Naive thymus-derived CD4-positive, alpha-beta T cell (primary cell): Measurements from ENCODE around the gene BRSK1. TPM values are rescaled to one million over a fixed set of nuclear protein-coding genes. Genes with fewer than 3 reads are reported as not detected.

Experiments used
- ATAC-seq: fragments of 150-1000 bp; cut with Tn5 transposase; 2 replicates; pipeline ENCODE4 v1.10.0; 2021; ENCODE audit warnings: mild to moderate bottlenecking, moderate library complexity
- CTCF ChIA-PET: fragments of 350-600 bp; sonication (Branson Sonifier 250); formaldehyde crosslinking; loops from one replicate; lab custom pipeline; 2021; ENCODE audit warnings: antibody characterized with exemption; lab: Charles Lee
- POLR2A ChIA-PET: fragments of 350-600 bp; sonication (Branson Sonifier 250); formaldehyde crosslinking; loops from one replicate; lab custom pipeline; 2021; ENCODE audit warnings: antibody characterized with exemption, inconsistent platforms; lab: Charles Lee
- DNase-seq, 9 donors: peaks; one replicate each; pipeline versions ENCODE4 v3.0.0 to v3.0.0-alpha.2; 2020 to 2022; ENCODE audit warnings: mixed read lengths in 1 of 9
- H3K27ac ChIP-seq: one replicate; pipeline ENCODE4 v1.7.0; 2013; ENCODE audit warnings: mild to moderate bottlenecking, low read depth, low read length, moderate library complexity
- H3K27me3 ChIP-seq, 2 donors: one replicate each; pipeline ENCODE4 v1.7.0; 2013; ENCODE audit warnings: low read length in 2 of 2, mild to moderate bottlenecking in 2 of 2, moderate library complexity in 2 of 2; ENCODE audit not compliant: control insufficient read depth in 2 of 2, insufficient read depth in 2 of 2
- H3K36me3 ChIP-seq, 3 experiments: 1 replicate in 2 of 3; 2 replicates in 1 of 3; pipeline ENCODE4 v1.7.0; 2013; ENCODE audit warnings: low read length in 3 of 3, mild to moderate bottlenecking in 3 of 3, moderate library complexity in 1 of 3; ENCODE audit not compliant: insufficient read depth in 3 of 3, control insufficient read depth in 2 of 3
- H3K4me1 ChIP-seq, 2 donors: one replicate each; pipeline ENCODE4 v1.7.0; 2013; ENCODE audit warnings: low read length in 2 of 2, mild to moderate bottlenecking in 2 of 2, moderate library complexity in 1 of 2; ENCODE audit not compliant: control insufficient read depth in 2 of 2, insufficient read depth in 2 of 2
- H3K4me3 ChIP-seq: 2 replicates; pipeline ENCODE4 v1.7.0; 2013; ENCODE audit warnings: mild to moderate bottlenecking, low read length
- H3K9me3 ChIP-seq, 3 experiments: 1 replicate in 2 of 3; 2 replicates in 1 of 3; pipeline ENCODE4 v1.7.0; 2013; ENCODE audit warnings: low read length in 3 of 3; ENCODE audit not compliant: control insufficient read depth in 2 of 3
- H3K27ac Mint-ChIP-seq, 9 donors: one replicate each; pipeline ENCODE4 v1.8.0; 2020 to 2022; ENCODE audit warnings: mixed read lengths in 9 of 9, mild to moderate bottlenecking in 8 of 9, moderate library complexity in 5 of 9, inconsistent platforms in 2 of 9
- H3K27me3 Mint-ChIP-seq, 5 donors: one replicate each; pipeline ENCODE4 v1.8.0; 2021 to 2022; ENCODE audit warnings: mixed read lengths in 5 of 5, mild to moderate bottlenecking in 1 of 5
- H3K36me3 Mint-ChIP-seq, 5 donors: one replicate each; pipeline ENCODE4 v1.8.0; 2020 to 2022; ENCODE audit warnings: mixed read lengths in 5 of 5, mild to moderate bottlenecking in 3 of 5, inconsistent platforms in 1 of 5
- H3K4me1 Mint-ChIP-seq, 7 donors: one replicate each; pipeline ENCODE4 v1.8.0; 2020 to 2022; ENCODE audit warnings: mixed read lengths in 7 of 7, mild to moderate bottlenecking in 3 of 7, inconsistent platforms in 1 of 7
- H3K4me3 Mint-ChIP-seq, 10 donors: one replicate each; pipeline ENCODE4 v1.8.0; 2020 to 2022; ENCODE audit warnings: mild to moderate bottlenecking in 10 of 10, mixed read lengths in 10 of 10, moderate library complexity in 6 of 10, inconsistent platforms in 2 of 10
- H3K9me3 Mint-ChIP-seq, 11 donors: one replicate each; pipeline ENCODE4 v1.8.0; 2020 to 2022; ENCODE audit warnings: mixed read lengths in 11 of 11, mild to moderate bottlenecking in 4 of 11, inconsistent platforms in 1 of 11, moderate library complexity in 1 of 11
- intact Hi-C, 2 donors: fragments of 100-400 bp; cut with micrococcal nuclease; formaldehyde crosslinking; loops; one replicate each; pipeline ENCODE4 v1.15.1; 2023
- polyA plus RNA-seq, 2 donors: library from polyadenylated mRNA; unstranded; fragments of 300-500 nt; fragmentation: Illumina TruSeq; gene quantifications; one replicate each; pipeline ENCODE4 v1.2.3, GENCODE V29; 2021
- total RNA-seq, 6 experiments: library from RNA in 5 of 6; stranded (reverse) in 5 of 6; gene quantifications; 1 replicate in 5 of 6; 2 replicates in 1 of 6; pipeline ENCODE4 v1.2.3 and lab custom pipeline; 2021 to 2026

Gene BRSK1
- total and polyA plus RNA-seq, 7 experiments from 2014 or later: 0.41 to 6.3 (median 3.4) TPM; not detected in 2

GRCh38 chr19:55266404-55266803 is 17.4 kb upstream of the BRSK1 start:
- no peaks in the 10 kb centered on the region for H3K27me3 Mint-ChIP-seq
- Histone ChIP-seq H3K4me3 (no peak overlapping the region), H3K4me1 (no peaks in the 10 kb centered on the region), H3K36me3 (peaks cover 0 to 5% (median 0%) of the 10 kb centered on the region in 3 experiments), H3K27ac (no peak overlapping the region), H3K9me3 (no peaks in the 10 kb centered on the region), H3K27me3 (no peaks in the 10 kb centered on the region)
- no peak overlapping the region for H3K4me3 Mint-ChIP-seq
- POLR2A ChIA-PET: no interaction called here
- intact Hi-C loops: no loop called here
- no peak for ATAC-seq
- peaks cover 0 to 8% (median 0%) of the 10 kb centered on the region in 11 donors for H3K9me3 Mint-ChIP-seq
- H3K4me1 Mint-ChIP-seq: peaks cover 0 to 10% (median 7%) of the 10 kb centered on the region in 7 donors
- no peak for DNase-seq
- peak overlapping the region in 2 of 9 donors; percentile 6 to 84 for H3K27ac Mint-ChIP-seq
- CTCF ChIA-PET: no interaction called here
- H3K36me3 Mint-ChIP-seq: peaks cover 0 to 39% (median 17%) of the 10 kb centered on the region in 5 donors

DNA sequence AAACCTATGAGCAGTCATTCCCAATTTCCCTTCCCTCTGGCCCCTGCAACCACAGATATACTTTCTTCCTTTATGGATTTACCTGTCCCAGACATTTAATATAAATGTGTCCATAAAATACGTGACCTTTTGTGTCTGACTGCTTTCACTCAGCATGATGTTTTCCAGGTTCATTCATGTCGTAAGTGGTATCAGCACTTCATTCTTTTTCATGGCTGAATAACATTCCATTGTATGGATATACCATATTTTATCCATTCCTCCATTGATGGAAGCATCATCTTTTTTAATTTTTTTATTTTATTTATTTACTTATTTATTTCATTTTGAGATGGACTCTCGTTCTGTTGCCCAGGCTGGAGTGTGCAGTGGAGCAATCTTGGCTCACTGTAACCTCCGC is 17.0 kb upstream of the BRSK1 start:
- peaks cover 0 to 39% (median 17%) of the 10 kb centered on the region in 5 donors for H3K36me3 Mint-ChIP-seq
- DNase-seq: no peak
- ChIA-PET CTCF (no interaction called here), POLR2A (interaction anchor here (0.7 to 0.8 kb wide), 2 partner anchors 12 to 13 kb away, joined by 3 read pairs; no protein-coding TSS in a partner anchor)
- peak overlapping the region in 1 of 9 donors; percentile 6 for H3K27ac Mint-ChIP-seq
- H3K27me3 Mint-ChIP-seq: no peaks in the 10 kb centered on the region
- Histone ChIP-seq H3K27ac (no peak overlapping the region), H3K27me3 (no peaks in the 10 kb centered on the region), H3K4me3 (no peak overlapping the region), H3K4me1 (no peaks in the 10 kb centered on the region), H3K36me3 (peaks cover 0 to 10% (median 0%) of the 10 kb centered on the region in 3 experiments), H3K9me3 (no peaks in the 10 kb centered on the region)
- intact Hi-C loops: no loop called here
- no peak for ATAC-seq
- H3K9me3 Mint-ChIP-seq: peaks cover 0 to 8% (median 0%) of the 10 kb centered on the region in 11 donors
- peaks cover 0 to 10% (median 7%) of the 10 kb centered on the region in 7 donors for H3K4me1 Mint-ChIP-seq
- H3K4me3 Mint-ChIP-seq: no peak overlapping the region

DNA sequence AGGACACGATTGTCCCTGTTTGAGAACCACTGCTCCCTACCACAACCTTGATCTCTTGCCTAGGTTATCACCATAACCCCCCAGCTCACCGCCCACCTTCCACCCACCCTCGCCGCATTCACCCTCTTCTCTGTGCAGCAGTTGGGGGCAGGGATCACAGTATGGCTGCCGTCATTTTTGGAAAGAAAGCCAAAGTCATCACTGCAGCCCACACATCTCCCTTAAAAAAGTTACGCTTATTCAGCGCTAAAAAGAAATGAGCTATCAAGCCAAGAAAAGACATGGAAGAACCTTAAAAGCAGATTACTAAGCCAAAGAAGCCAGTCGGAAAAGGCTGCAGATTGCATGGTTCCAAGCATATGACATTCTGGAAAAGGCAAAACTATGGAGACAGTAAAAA is 14.5 kb upstream of the BRSK1 start:
- intact Hi-C loops: no loop called here
- H3K27ac ChIP-seq: no peak overlapping the region
- no peaks in the 10 kb centered on the region for H3K27me3 ChIP-seq
- H3K4me1 ChIP-seq: no peaks in the 10 kb centered on the region
- ATAC-seq: no peak
- peaks cover 0 to 8% (median 0%) of the 10 kb centered on the region in 11 donors for H3K9me3 Mint-ChIP-seq
- ChIA-PET CTCF (no interaction called here), POLR2A (interaction anchor here (0.6 to 1.3 kb wide), 2 partner anchors 11 to 12 kb away, joined by 3 read pairs; partner anchors contain the start of gene HSPBP1)
- H3K9me3 ChIP-seq: no peaks in the 10 kb centered on the region
- no peak for DNase-seq
- peaks cover 5 to 44% (median 29%) of the 10 kb centered on the region in 5 donors for H3K36me3 Mint-ChIP-seq
- H3K27ac Mint-ChIP-seq: no peak overlapping the region
- H3K4me1 Mint-ChIP-seq: peaks cover 0 to 10% (median 7%) of the 10 kb centered on the region in 7 donors
- H3K27me3 Mint-ChIP-seq: no peaks in the 10 kb centered on the region
- no peak overlapping the region for H3K4me3 Mint-ChIP-seq
- peaks cover 0 to 30% (median 0%) of the 10 kb centered on the region in 3 experiments for H3K36me3 ChIP-seq
- H3K4me3 ChIP-seq: no peak overlapping the region

- POLR2A ChIA-PET: interaction anchor here (1.3 kb wide), 1 partner anchor 13 kb away, joined by 3 read pairs; no protein-coding TSS in a partner anchor
Observed at GRCh38 chr19:55270172-55270942, 13.4 kb upstream of the BRSK1 start.

DNA sequence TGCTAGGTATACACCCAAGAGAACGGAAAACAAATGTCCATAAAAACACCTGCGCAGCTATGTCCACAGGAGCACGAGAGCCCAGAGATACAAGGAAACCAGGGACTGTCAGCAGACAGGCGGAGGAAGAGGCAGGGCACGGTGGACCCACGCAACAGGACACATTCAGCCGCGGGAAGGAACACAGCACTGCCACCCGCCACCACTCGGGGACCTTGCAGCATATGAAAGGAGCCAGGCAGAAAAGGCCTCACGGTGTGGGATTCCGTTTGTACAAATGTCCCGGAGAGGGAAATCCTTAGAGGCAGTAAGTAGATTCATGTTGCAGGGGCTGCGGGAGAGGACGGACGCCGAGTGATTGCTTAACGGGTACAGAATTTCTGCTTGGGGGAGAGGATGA is 11.7 kb upstream of the BRSK1 start:
- peaks cover 0 to 10% (median 5%) of the 10 kb centered on the region in 7 donors for H3K4me1 Mint-ChIP-seq
- intact Hi-C loops: no loop called here
- no peak for ATAC-seq
- H3K9me3 ChIP-seq: no peaks in the 10 kb centered on the region
- H3K27ac ChIP-seq: no peak overlapping the region
- CTCF ChIA-PET: no interaction called here
- POLR2A ChIA-PET: no interaction called here
- no peaks in the 10 kb centered on the region for H3K27me3 Mint-ChIP-seq
- H3K36me3 ChIP-seq: peaks cover 0 to 47% (median 0%) of the 10 kb centered on the region in 3 experiments
- H3K36me3 Mint-ChIP-seq: peaks cover 5 to 52% (median 21%) of the 10 kb centered on the region in 5 donors
- H3K27me3 ChIP-seq: no peaks in the 10 kb centered on the region
- H3K4me3 ChIP-seq: no peak overlapping the region
- H3K4me3 Mint-ChIP-seq: no peak overlapping the region
- DNase-seq: no peak
- H3K4me1 ChIP-seq: peaks cover 0 to 15% of the 10 kb centered on the region in 2 donors
- H3K27ac Mint-ChIP-seq: no peak overlapping the region
- peaks cover 0 to 1% (median 0%) of the 10 kb centered on the region in 11 donors for H3K9me3 Mint-ChIP-seq

More at GRCh38 chr19:55270172-55270942, 13.4 kb upstream of the BRSK1 start:
- ATAC-seq: peak; percentile 16
- Histone ChIP-seq H3K9me3 (no peaks in the 10 kb centered on the region), H3K27me3 (no peaks in the 10 kb centered on the region), H3K4me3 (no peak overlapping the region), H3K4me1 (no peaks in the 10 kb centered on the region), H3K36me3 (peaks cover 0 to 35% (median 0%) of the 10 kb centered on the region in 3 experiments), H3K27ac (no peak overlapping the region)
- Mint-ChIP-seq H3K9me3 (peaks cover 0 to 8% (median 0%) of the 10 kb centered on the region in 11 donors), H3K4me3 (no peak overlapping the region), H3K27me3 (no peaks in the 10 kb centered on the region), H3K36me3 (peaks cover 5 to 48% (median 29%) of the 10 kb centered on the region in 5 donors), H3K4me1 (peaks cover 0 to 10% (median 7%) of the 10 kb centered on the region in 7 donors), H3K27ac (no peak overlapping the region)
- no peak for DNase-seq
- CTCF ChIA-PET: no interaction called here
- intact Hi-C loops: no loop called here

- Histone ChIP-seq H3K27ac (no peak overlapping the region), H3K4me1 (peaks cover 0 to 23% of the 10 kb centered on the region in 2 donors), H3K36me3 (peaks cover 0 to 54% (median 0%) of the 10 kb centered on the region in 3 experiments), H3K9me3 (no peaks in the 10 kb centered on the region), H3K27me3 (no peaks in the 10 kb centered on the region), H3K4me3 (no peak overlapping the region)
- DNase-seq (no peak), ATAC-seq (no peak)
- no peak overlapping the region for H3K4me3 Mint-ChIP-seq
- H3K27ac Mint-ChIP-seq: no peak overlapping the region
- POLR2A ChIA-PET: no interaction called here
- peaks cover 0 to 1% (median 0%) of the 10 kb centered on the region in 11 donors for H3K9me3 Mint-ChIP-seq
- peaks cover 0 to 15% (median 10%) of the 10 kb centered on the region in 7 donors for H3K4me1 Mint-ChIP-seq
- intact Hi-C loops: no loop called here
- H3K36me3 Mint-ChIP-seq: peaks cover 5 to 54% (median 21%) of the 10 kb centered on the region in 5 donors
- CTCF ChIA-PET: no interaction called here
- H3K27me3 Mint-ChIP-seq: no peaks in the 10 kb centered on the region
Observed at GRCh38 chr19:55273978-55274707, 9.7 kb upstream of the BRSK1 start.
